HG03108 (cell line): ENCODE data around the gene PRKCA.

ENCODE experiments used
- ATAC-seq: cut with Tn5 transposase; IDR thresholded peaks from one replicate; pipeline ENCODE4 v1.9.1; 2021; ENCODE audit warnings: moderate library complexity; ENCODE audit not compliant: unreplicated experiment

Gene PRKCA

DNA sequence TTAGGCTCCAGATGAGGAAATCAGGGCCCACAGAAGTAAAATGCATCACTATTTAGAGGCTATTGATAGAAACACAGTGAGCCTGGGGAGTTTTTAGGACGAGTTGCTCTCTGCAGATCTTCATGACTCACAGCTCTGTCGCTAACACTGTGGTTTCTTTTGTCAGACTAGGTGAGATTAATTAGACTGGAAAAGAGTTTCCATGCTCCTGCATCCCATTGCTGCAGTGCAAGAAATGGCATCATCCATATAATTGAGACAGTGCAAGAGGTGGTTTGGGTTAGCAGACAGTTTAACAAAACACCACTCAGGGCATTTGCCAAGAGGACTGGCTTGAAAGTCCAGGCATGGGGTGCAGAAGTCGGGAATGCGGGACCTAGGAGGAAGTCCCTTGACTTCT, 333.7 kb downstream of the PRKCA start:
- no peak for ATAC-seq

DNA sequence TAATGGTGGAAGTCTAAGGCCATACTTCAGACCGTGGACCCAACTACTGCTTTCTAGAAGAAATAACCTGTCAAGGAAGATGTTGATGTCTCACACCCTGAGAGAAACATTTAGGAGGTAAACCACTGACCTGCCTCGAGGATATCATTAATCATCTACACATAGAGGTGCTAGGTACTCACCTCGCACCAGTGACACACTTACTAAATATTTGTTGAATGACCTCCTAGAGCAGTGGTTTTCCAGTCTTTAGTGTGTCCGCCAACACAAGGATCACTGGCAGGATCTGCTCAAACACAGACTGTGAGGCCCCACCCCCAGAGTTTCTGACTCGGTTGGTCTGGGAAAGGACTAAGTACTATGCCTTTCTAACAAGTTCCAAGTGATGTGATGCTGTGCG, 335.1 kb downstream of the PRKCA start:
- ATAC-seq, result no peak

DNA sequence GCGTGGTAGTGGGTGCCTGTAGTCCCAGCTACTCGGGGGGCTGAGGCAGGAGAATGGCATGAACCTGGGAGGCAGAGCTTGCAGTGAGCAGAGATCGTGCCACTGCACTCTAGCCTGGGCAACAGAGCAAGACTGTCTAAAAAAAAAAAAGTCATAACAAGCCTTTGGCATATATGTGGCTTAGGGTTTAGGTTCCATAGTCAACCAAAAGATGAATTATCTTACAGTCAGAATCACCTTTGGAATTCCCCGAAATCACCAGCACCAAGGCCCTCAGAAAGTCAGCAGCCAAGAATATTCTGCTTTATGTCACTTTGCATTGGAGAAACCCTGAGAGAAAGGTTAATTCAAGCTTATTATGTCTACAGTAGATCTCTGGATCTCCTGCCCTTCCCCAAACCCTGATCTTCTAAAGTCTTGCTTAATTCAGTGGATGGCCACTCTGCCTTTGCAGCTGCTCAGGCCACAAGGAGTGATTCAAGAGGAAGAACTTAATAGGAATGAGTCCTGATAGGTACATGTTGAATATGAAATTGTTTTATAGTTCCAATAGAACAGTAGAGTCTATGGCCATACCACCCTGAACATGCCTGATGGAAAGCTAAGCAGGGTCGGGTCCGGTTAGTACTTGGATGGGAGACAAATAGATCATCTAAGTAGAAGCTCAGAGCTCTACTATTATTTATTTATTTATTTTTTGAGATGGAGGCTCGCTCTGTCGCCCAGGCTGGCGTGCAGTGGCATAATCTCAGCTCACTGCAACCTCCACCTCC, 336.5 kb downstream of the PRKCA start:
- ATAC-seq, result no peak

DNA sequence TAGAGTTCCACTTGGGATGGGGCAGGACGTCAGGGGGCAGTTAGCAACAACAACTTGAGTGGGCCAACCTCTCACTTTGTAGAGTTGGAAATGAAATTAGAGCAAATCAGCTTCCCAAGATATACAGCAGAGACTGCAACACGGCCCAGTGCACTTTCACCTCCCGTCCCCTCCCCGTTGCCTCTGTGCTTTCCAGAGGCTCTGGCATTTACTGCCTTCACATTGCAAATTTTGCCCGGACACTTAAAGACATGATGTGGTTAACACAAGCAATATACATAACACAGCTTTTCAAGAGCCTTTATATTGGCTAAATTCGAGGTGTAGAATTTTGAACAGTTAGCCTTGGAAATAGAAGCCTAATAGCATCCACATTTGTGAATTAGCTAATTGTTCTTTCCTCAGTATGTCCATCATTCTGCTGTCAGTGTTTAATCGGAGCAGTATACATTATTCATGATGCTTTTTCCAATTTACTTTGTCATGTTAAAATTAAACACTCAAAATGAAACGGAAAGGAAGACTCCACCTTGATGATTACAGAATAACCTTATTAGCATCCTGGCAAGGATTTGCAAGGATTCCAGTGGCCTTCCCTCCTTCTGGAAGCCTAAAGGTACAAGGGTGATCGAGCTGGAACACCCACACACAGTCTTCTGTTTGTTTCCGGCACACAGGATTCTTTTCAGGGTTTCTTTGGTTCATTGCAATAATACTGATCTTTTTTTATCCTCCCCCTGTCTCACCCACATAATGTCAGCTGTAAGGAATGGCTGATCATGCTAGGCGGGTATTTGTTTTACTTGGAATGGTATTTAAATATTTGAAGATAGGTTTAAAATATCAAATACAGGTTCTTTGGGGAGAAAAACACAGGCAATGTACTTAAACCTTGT, 341.6 kb downstream of the PRKCA start:
- no peak for ATAC-seq

DNA sequence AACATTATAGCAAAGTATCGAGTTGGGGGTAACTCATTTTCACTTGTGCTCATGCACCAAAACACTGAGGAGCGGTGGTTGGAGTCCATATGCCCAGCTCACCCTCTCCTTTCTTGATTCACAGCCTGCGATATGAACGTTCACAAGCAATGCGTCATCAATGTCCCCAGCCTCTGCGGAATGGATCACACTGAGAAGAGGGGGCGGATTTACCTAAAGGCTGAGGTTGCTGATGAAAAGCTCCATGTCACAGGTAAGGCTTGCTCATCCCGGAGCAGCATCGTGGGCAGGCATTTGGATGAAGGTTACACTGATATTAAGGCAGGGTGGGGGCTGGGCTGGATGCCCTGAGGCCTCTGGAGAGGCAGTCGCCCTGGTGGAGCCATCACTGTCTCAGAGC, 342.8 kb downstream of the PRKCA start:
- no peak for ATAC-seq

DNA sequence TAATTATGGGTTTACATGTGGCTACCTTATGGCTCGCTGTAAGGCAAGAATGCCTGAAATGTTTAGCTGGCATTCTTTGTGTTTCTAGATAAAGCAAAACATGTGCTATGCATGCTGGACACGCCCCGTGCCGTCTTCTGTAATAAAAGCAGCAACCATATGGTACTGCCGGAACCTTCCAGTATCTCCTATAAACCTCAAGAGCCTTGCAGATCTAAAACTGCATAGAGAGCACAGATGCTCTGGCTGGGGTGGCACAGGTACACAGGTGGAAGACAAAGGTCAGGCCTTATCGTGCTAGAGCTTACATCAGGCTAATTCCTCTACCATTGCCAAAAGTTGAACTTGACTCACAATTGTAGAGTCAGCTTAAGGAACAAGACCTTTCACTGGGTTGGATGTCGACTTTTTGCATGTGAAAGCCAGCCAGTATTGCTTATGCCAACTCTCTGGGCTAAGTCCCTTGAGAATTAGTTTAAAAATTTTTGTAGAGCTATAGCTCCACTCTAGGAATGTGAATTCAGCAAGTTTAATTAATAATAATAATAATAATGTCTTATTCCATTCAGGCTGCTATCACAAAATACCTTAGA, 345.1 kb downstream of the PRKCA start:
- ATAC-seq, result no peak

DNA sequence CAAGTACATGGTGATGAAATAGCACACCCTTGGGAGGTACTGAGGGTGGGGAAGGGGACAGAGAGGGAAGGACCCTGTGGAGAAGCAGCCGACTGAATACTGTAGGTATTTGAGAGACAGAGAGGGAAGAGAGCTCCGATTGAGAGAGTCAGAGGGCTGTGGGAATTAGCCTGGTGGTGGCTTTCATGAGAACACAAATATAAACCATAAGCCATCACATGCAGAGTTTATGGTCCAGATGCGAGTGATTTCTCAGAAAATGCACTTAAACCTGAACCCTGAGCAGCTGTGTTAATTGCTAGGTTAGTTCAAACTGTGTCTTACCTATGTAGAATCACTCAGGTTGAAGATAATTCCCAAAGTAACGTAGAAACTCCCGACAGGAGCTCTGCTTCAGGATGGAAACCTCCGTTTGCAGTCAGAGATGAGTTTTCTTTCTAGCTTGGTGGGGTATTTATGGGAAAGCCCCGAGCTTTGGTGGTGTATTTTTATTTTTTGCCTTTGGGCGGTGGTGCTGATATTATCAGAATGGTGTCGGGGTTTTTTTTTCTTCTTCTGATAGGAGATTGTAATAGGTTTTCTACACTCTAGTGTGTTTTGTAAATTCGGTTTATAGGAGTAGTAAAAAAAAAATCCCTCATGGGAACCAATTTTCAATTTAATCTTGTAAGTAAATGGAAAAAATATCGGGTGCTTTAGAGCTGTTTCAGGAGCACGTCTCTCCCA, 347.6 kb downstream of the PRKCA start:
- no peak for ATAC-seq

DNA sequence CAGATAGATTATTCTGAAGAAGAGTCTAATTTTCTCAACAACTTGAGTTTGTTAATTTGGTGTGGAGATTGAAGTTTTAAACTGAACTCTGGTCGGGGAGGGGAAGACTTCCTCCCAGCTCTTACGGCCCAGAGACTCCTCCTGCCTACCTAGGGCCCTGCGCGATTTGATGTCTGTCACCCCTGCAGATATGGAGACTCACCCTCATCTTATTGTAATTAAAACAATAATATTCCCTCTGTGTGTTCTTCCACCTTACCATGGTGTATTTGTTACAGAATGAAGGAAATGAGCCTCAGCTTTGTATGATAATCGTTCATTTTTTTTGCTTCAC, 348.1 kb downstream of the PRKCA start:
- no peak for ATAC-seq

DNA sequence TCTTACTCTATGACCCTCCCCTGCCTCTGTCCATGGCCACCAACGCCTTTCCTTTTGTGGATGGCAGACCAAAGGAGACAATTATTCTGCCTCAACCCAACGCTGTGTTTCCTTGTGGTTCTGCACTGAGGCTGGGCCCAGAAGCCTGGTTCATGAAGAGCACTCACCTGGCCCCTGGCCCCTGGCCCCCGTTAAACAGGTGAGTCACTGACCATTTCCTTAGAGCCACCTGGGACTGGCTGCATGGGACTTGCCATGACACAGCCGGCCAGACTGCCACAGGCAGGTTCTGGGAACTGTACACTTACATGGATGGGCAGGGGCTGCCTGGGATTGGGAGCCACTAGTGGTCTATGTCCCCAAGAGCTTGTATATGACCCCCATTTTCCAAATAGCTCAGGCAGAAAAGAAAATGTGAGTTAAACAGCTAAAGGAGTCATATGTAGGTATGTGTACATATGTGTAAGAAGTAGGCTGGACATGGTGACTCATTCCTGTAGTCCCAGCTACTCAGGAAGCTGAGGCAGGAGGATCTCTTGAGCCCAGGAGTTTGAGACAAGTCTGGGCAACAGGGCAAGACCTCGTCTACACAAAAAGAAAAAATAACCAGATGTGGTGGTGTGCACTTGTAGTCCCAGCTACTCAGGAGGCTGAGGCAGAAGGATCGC, 350.6 kb downstream of the PRKCA start:
- ATAC-seq, result no peak

DNA sequence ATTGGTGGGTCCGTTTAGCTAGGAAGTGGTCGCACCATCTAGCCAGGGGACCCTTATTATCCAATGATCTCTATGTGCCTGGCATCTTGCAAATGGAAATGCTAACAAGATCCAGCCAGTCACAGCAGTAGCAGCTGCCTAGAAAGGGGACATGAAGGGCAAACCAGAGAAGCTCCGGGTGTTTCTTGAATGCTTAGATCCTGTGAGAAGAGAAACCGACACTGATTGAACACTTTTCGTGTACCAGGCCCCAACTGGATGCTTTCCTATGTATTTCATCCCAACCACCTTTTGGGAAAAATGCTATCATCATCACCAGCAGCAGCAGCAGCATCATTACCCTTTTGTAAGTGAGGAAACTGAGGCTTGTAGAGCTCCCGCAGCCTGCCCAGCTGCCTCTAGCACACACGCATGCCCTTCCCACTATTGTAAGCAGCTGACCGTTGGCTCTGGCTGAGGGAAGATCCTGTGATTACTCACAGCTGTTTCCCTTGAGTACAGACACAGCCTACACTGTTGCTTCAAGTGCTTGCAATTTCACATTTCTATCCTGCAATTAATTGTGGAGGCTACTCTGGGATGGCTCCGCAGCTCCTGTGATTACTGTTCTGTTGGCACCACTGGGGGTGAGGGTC, 351.8 kb downstream of the PRKCA start:
- no peak for ATAC-seq

DNA sequence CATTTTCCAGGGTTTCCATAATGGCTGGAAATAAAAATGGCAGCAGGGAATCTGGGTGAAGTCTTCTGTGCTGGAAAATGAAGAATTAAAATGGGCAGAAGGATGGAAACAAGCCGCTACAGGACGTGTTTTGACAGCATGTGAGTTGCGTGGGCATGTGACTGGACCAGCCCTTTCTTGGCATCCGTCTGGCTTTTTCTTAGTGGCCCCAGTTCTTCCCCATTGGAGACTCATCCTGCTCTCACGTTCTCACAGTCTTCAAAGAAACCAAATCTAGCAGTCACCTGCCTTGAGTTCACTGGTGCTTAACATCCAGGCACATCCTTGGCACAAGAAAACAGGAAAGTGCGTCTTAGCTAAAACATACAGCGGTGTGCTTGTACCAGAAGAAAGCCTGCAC, 352.4 kb downstream of the PRKCA start:
- ATAC-seq, result no peak

DNA sequence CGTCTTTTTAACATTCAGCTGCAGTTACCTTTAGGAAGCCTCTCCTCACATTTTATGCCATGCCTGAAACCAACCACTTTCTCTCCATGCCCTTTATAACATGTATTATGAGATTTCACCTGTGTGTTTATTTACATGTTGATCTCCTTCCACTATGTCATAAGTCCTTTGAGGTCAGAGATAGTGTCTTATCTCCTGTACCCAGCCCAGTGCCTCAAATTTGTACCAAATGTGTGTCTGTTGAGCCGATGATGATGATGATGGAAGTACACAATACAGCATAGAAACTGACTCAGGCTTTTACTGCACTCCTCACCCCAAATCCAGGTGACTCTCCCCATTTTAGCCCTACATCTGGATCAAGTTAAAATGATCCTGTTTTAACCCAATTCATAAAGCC, 353.0 kb downstream of the PRKCA start:
- no peak for ATAC-seq

DNA sequence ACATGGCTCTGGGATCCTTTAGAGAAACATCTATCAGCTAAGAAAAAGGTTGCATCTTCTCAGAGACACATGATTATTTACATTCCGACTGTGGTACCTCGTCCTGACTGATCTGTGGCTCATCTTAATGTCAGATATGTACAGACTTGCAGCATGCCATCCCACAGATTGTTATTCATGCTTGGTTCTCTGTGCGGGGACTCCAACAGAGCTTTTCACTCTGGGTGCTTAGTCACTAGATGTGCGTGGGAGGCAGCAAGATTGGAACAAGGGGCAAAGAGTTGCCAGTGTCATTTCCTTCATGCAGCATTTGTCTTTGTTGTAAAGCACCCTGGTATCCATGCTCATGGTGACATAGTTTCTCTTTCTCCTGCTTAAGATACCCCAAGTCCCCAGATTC, 353.4 kb downstream of the PRKCA start:
- no peak for ATAC-seq

DNA sequence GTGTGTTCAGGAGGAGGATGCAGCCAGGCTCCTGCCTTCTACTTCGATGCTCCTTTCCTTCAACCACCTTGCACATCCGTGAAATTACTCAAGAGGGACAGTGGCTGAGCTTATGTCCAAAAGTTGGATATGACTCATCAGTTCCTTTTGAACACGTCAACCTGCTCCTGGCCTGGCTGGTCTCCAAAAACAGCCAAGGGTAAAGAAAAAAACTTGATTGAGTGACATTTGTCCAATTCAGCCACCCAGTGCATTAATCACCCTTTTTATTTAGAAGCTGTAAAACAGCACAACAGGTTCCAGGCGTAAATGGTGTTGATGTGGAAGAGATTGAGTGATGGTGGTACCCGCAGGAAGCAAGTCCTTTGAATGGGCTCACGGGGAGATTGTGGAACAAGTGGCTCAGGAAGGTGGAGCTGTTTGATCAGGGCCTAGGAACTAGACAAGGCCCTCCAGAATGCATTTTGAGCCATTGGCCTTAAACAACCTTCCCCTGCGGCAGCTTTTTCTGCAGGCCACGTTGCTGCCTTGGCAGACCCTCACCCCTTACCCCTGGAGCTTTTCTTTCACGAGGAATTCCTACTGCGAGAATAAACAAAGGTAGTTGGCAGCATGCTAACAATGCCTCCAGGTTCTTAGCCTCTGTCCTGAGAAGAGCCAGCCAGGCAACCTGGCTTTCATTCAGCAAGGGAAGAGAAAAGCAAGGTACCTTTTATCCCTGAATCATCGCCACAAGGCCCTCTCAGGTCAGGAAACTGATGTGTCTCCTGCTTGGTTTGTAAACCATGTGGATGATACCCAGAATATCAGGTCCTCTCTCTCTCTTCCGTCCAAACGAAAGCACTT, 359.2 kb downstream of the PRKCA start:
- ATAC-seq, result no peak

DNA sequence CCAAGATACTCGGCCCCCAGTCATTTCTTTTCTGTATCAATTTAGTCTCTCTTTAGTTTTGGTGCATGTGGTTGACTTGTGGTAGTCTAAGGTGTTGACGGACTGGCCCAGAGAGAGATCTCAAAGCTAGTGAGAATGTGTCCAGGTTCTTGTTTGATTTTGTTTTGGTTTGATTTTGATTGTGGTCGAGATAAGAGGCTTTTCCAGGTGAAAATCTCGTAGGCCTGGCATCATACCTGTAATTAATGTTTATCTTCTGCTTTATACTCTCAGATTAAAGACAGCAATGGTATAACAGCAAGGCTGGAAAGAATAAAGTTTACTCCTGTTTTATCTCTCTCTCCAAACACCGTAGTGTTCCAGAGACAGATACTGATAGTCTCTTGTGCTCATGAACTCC, 360.1 kb downstream of the PRKCA start:
- ATAC-seq, result no peak

DNA sequence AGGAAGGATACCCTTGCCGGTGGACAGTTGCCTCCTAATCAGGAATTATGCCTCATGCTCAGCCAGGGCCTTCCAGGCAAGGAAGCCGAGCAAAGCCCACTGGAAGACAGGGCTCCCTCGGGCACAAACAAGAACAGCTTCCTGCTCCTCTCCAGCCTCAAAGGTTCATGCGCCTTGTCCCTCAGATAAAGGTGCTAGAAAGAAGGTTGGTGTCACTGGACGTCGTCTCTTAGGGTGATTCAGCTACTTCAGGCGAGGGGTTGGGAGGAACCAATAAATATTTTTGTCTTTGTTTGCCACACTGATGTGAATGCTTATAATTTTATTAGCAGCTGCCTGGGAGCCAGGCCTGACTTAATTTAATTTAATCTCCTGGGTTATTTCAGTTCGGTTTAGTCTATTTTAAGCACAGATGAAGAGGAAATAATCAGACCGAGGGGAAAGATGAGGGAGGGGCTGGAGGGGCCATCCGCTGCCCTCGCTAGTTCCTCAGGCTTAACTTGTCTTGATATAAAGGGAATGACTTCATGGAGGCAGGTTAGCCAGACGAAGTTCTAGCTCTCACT, 360.7 kb downstream of the PRKCA start:
- ATAC-seq, result no peak

DNA sequence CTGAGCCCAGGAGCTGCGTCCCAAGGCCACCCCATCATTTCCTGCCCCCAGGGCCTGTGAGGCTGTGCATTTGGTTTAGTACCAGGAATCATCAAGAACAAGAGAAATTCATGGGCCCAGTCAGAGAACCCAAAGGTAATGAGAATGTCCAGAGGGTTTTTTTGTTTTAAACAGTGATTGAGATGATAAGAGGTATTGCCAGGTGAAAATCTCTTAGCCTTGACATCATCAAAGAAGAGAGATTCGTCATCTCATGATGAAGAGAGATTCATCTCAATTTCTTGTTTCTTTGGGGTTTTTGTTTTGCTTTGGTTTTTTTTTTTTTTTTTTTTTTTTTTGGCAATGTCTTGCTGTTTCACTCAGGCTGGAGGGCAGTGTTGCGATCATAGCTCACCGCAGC, 361.9 kb downstream of the PRKCA start:
- ATAC-seq, result no peak

DNA sequence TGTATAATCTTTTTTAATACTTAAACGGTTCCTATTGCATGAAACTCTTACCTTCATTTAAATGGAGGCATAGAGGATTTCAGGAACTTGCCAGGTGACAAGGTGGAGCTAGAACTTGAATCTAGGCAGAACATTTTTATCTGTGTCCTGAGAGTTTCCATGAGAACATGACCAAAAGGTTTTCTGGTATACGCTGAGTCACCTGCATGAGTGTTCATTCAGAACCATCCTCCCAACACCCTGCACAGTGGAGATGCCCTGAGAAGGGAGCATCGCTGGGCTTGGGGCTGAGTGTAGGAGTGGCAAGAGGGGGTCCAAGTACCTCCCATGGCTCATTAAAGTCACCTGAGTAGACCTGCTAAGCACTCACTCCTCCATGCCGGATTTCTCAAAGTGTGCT, 362.8 kb downstream of the PRKCA start:
- ATAC-seq, result no peak

DNA sequence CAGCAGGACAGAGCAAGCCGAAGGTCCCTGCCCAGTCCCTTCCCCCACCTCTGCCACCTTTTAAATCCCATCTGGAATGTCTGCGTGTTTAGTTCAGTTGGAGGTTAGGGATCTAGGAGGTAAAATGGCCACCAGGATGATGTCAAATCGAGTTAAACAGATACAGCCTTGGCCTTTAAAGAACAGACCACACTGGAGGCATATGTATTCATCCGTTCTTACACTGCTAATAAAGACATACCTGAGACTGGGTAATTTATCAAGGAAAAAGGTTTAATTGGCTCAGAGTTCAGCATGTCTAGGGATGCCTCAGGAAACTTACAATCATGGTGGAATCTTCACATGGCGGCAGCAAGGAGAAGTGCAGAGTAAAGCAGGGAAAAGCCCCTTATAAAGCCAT, 364.7 kb downstream of the PRKCA start:
- ATAC-seq, result no peak
